C4-2B (cell line): Measurements from ENCODE around the gene PUDP.
A peak's percentile ranks its signal among the peaks of the same experiment; 100 is the strongest.

ENCODE experiments used
- H3K27ac ChIP-seq: fragments of 450-650 bp; 2 replicates; pipeline ENCODE4 v1.5.1; 2017
- ZFX ChIP-seq: fragments of 450-650 bp; IDR thresholded peaks from 2 replicates; pipeline ENCODE4 v1.6.1; 2017
- TF ChIP-seq, protein P1 (sequence below): fragments of 450-650 bp; conservative IDR thresholded peaks from 2 replicates; pipeline ENCODE4 v1.5.1; 2017; ENCODE audit warnings: mild to moderate bottlenecking

PUDP gene

DNA sequence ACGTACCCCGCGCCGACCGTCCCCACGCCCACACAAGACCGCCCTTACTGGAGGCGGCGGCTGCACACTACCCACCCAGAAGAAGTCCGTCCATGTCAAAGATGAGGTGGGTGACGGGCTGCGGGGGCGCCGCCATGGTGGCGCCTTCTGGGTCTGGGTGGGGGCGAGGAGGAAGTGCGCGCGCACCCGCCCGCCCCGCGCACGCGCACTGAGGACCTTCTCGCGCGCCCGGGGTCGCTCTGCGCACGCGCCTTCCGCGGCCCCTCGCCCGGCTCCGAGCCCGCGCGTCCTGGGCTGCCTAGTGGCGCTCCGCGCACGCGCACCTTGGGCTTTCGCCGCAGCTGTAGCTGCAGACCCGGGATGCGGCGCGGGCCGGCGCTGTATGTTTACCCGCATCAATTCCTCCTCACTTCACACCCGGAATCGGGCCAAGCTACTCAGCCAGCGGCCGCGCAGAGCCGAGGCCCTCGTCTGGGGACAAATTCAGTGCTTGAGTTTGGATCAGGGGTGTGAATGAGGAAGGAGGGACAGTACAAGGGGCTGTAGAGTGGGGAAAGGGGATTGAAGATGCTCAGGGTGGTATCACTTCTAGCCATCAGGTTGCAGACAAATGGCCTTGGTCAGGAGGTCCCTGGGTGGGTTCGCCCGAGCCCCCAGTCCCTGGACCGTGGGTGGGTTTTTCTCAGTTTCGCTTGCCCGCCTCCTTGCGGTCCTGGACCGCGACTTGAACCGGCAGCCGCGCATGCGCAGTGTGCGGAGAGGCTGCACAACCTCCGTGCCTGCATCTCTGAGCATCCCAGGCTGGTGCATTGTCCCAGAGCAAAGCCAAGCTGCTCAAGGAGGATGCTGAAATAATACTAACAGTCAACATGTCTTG is at the start of gene PUDP:
Gene PUDP (minus strand): TSS at position 176 of the 877 bp plus-strand sequence. CDS start 40 bp downstream, at position 136.
- TF ChIP-seq, protein P1, sequence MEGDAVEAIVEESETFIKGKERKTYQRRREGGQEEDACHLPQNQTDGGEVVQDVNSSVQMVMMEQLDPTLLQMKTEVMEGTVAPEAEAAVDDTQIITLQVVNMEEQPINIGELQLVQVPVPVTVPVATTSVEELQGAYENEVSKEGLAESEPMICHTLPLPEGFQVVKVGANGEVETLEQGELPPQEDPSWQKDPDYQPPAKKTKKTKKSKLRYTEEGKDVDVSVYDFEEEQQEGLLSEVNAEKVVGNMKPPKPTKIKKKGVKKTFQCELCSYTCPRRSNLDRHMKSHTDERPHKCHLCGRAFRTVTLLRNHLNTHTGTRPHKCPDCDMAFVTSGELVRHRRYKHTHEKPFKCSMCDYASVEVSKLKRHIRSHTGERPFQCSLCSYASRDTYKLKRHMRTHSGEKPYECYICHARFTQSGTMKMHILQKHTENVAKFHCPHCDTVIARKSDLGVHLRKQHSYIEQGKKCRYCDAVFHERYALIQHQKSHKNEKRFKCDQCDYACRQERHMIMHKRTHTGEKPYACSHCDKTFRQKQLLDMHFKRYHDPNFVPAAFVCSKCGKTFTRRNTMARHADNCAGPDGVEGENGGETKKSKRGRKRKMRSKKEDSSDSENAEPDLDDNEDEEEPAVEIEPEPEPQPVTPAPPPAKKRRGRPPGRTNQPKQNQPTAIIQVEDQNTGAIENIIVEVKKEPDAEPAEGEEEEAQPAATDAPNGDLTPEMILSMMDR: peak; percentile 23
- no peak for TF ChIP-seq ZFX
- H3K27ac ChIP-seq: peak within 1 kb of the TSS; percentile 97

GRCh38 chrX:7194606-7195005 is 46.7 kb upstream of the PUDP start:
- no peak overlapping the region for H3K27ac ChIP-seq
- TF ChIP-seq ZFX: no peak
- TF ChIP-seq, protein P1: no peak

- TF ChIP-seq ZFX: no peak
- TF ChIP-seq, protein P1: no peak
- H3K27ac ChIP-seq: no peak overlapping the region
These were observed 44.9 kb upstream of the PUDP start for GRCh38 chrX:7192871-7193270.

- H3K27ac ChIP-seq: no peak overlapping the region
- TF ChIP-seq ZFX: no peak
- TF ChIP-seq, protein P1: peak; percentile 26
These were observed 43.7 kb upstream of the PUDP start for GRCh38 chrX:7191681-7192110.

GRCh38 chrX:7190157-7190556 is 42.2 kb upstream of the PUDP start:
- no peak for TF ChIP-seq ZFX
- TF ChIP-seq, protein P1: no peak
- H3K27ac ChIP-seq: no peak overlapping the region

DNA sequence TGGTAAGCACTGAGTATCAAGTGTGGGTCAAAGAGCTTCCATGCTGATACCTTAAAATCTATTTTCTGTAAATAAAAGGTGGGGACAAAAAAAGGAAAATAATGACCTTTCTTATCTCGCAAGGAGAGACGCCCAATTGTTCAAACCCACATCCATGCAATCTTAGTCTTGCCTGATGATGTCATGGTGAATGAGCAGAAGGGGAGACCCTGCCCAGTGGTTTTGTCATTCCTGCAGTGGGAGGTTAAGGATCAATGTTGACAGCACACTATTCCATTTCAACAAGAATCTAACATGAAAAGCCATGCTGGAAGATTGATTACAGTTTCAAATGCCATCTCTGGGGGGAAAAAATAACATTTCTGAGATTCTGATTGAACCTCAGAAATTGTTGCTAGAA is 40.7 kb upstream of the PUDP start:
- H3K27ac ChIP-seq: no peak overlapping the region

GRCh38 chrX:7184816-7185215 is 36.9 kb upstream of the PUDP start:
- no peak overlapping the region for H3K27ac ChIP-seq
- TF ChIP-seq, protein P1: no peak
- TF ChIP-seq ZFX: no peak

More for the DNA sequence above, 40.7 kb upstream of the PUDP start:
- TF ChIP-seq, protein P1: no peak
- TF ChIP-seq ZFX: no peak
